ENCODE measurements around the gene SPACA5.

The SPACA5 gene

GRCh38 chrX:48059296-48059639 is 52.5 kb downstream of the SPACA5 start:
- peaks cover 0 to 7% of the 10 kb centered on the region in 2 donors for H3K9me3 ChIP-seq (ENCODE audit: control insufficient read depth in 1 of 2, low read length in 2 of 2)
- no peak overlapping the region for H3K27ac ChIP-seq (ENCODE audit: low read length)
- H3K27me3 ChIP-seq (ENCODE audit: low read depth, low read length) = no peaks in the 10 kb centered on the region
- no peak overlapping the region for H3K4me3 ChIP-seq (ENCODE audit: low read depth in 1 of 2, low read length in 2 of 2)
- H3K4me1 ChIP-seq (ENCODE audit: control insufficient read depth in 1 of 2, insufficient read depth in 2 of 2, low read length in 2 of 2) = no peaks in the 10 kb centered on the region
- peaks cover 27 to 45% of the 10 kb centered on the region in 2 donors for H3K36me3 ChIP-seq (ENCODE audit: control insufficient read depth in 1 of 2, insufficient read depth in 2 of 2, low read length in 2 of 2)

Measured in muscle layer of duodenum (tissue), 2 donors.